Chondrocyte (in vitro differentiated cells): Measurements from ENCODE around the gene GRIA3. TPM values are rescaled to one million over a fixed set of nuclear protein-coding genes. Genes with fewer than 3 reads are reported as not detected.
"Not testable (repeated sequence)": the region's sequence is repeated elsewhere in the genome, so short reads cannot be mapped to it uniquely, and the experiment has no call there.

Source experiments
- DNase-seq: peaks from one replicate; pipeline ENCODE4 v3.0.0; 2021; ENCODE audit warnings: mixed read lengths, low spot score
- H3K27ac Mint-ChIP-seq: one replicate; pipeline ENCODE4 v1.8.0; 2021; ENCODE audit warnings: mild to moderate bottlenecking, moderate library complexity, mixed read lengths; ENCODE audit not compliant: unreplicated experiment
- H3K27me3 Mint-ChIP-seq: 2 replicates; pipeline ENCODE4 v1.8.0; 2021; ENCODE audit warnings: low read depth, mixed read lengths
- H3K36me3 Mint-ChIP-seq: 2 replicates; pipeline ENCODE4 v1.8.0; 2021; ENCODE audit warnings: low read depth, mixed read lengths
- H3K4me1 Mint-ChIP-seq: 2 replicates; pipeline ENCODE4 v1.8.0; 2021; ENCODE audit warnings: low read depth, mild to moderate bottlenecking, mixed read lengths
- H3K4me3 Mint-ChIP-seq: one replicate; pipeline ENCODE4 v1.8.0; 2021; ENCODE audit warnings: mild to moderate bottlenecking, moderate library complexity, mixed read lengths; ENCODE audit not compliant: unreplicated experiment
- H3K9me3 Mint-ChIP-seq: 2 replicates; pipeline ENCODE4 v1.8.0; 2021; ENCODE audit warnings: low read depth, mixed read lengths
- CTCF ChIP-seq: fragments of 200-600 bp; sonication (generic); IDR thresholded peaks from 2 replicates; pipeline ENCODE4 v1.5.0; 2021; ENCODE audit warnings: antibody characterized with exemption, mild to moderate bottlenecking, moderate library complexity
- total RNA-seq: library from RNA; stranded (reverse); gene quantifications from 3 replicates; pipeline ENCODE4 v1.2.1, GENCODE V29; 2021

The GRIA3 gene
- total RNA-seq, 1 donor from 2014 or later, result not detected

DNA sequence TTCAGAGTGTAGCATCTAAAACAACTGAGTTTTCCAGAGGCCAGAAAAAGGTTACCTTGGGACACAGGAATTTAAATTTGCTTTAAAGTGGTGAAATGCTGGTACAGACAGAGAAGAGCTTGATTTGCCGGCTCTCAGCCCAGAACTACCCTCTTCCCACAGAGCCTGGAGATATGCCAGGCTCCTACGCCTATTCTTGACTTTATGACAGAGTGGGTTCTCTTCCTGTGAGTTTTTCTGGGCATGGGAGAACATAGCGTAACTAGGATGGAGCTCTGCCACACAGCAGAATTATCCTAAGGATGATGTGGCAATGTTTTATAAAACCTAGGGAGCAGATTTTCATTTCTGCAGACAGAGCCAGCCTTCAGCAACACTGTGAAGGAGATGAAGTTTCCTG lies 241.8 kb downstream of the GRIA3 start:
- H3K4me3 Mint-ChIP-seq, result no peak overlapping the region
- no peak for DNase-seq
- peaks cover 4% of the 10 kb centered on the region for H3K4me1 Mint-ChIP-seq
- no peaks in the 10 kb centered on the region for H3K27me3 Mint-ChIP-seq
- TF ChIP-seq CTCF, result no peak
- H3K9me3 Mint-ChIP-seq, result no peaks in the 10 kb centered on the region
- H3K36me3 Mint-ChIP-seq, result no peaks in the 10 kb centered on the region
- H3K27ac Mint-ChIP-seq, result no peak overlapping the region

DNA sequence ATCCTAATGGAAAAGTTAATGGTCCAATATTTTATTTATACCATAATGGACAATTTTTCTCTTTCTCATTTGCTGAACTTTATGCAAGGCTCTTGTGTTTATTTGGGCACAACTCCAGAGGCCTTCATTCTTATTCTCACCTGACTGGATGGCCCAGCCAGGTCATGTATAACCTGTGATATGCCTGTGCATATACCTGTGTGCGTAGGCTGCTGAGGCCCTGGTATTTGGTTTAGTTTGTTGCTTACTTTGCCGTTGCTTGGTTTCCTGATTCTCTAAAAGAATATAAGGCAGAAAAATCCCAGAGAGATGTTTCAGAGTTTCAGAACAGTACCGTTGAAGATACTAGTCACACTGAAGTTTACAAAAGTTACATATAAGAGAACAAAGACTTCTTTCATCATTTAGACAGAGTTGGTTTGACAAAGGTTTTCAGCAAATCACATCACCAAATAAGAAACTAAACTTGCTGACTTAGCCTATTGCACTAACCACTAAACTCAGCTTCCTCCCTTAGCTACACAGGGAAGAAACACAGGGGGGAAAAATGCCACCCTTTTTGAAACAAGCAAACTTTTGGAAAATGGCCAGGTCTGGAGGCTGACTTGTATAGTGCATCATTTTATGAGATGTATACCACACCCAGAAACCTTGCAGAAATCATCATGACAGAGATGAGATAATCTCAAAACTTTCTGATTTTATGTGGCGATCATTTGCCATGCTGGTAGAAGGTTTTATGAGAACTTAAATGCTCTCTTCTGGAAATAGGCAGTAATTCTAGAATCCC lies 248.5 kb downstream of the GRIA3 start:
- no peak overlapping the region for H3K27ac Mint-ChIP-seq
- no peaks in the 10 kb centered on the region for H3K36me3 Mint-ChIP-seq
- H3K9me3 Mint-ChIP-seq, result peaks cover 5% of the 10 kb centered on the region
- no peaks in the 10 kb centered on the region for H3K4me1 Mint-ChIP-seq
- no peak for TF ChIP-seq CTCF
- peaks cover 5% of the 10 kb centered on the region for H3K27me3 Mint-ChIP-seq
- DNase-seq, result no peak
- no peak overlapping the region for H3K4me3 Mint-ChIP-seq

- TF ChIP-seq CTCF, result no peak
- Mint-ChIP-seq H3K27ac (no peak overlapping the region), H3K36me3 (no peaks in the 10 kb centered on the region), H3K4me3 (no peak overlapping the region), H3K4me1 (no peaks in the 10 kb centered on the region), H3K9me3 (peaks cover 13% of the 10 kb centered on the region), H3K27me3 (peaks cover 4% of the 10 kb centered on the region)
- no peak for DNase-seq
Observed at GRCh38 chrX:123436512-123437136, 252.5 kb downstream of the GRIA3 start.

- not testable (repeated sequence) for H3K36me3 Mint-ChIP-seq, H3K4me1 Mint-ChIP-seq, H3K4me3 Mint-ChIP-seq, H3K27me3 Mint-ChIP-seq, H3K27ac Mint-ChIP-seq, DNase-seq
- H3K9me3 Mint-ChIP-seq, result peaks cover 19% of the 10 kb centered on the region
Observed at GRCh38 chrX:123439926-123440325, 255.8 kb downstream of the GRIA3 start.

DNA sequence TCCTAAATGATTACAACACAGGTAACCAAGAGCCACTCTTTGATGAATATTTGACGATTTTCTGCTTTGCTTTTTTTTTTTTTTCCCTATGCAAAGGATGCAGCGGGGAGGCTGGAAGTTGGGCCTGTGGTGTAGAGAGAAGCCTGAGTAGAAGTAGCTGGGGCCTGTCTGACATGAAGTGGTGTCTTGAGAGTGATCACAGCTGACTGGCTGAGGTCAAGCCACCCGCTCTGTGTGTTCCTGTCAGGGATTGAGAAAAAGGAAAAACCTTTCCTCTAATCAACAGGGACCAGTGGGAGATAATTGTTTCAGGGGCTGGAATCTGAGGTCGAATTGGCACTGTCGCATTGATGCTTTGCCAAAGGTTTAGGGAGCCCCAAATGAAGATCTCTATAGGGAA lies 258.7 kb downstream of the GRIA3 start:
- Mint-ChIP-seq H3K9me3 (peaks cover 13% of the 10 kb centered on the region), H3K4me1 (no peaks in the 10 kb centered on the region), H3K4me3 (no peak overlapping the region), H3K27me3 (no peaks in the 10 kb centered on the region), H3K36me3 (no peaks in the 10 kb centered on the region), H3K27ac (no peak overlapping the region)
- no peak for TF ChIP-seq CTCF
- DNase-seq, result no peak
